ENCODE data around the gene RTRAF. TPM values are rescaled to one million over a fixed set of nuclear protein-coding genes. Genes with fewer than 3 reads are reported as not detected.
A peak's percentile ranks its signal among the peaks of the same experiment; 100 is the strongest.

Gene RTRAF
- total and polyA plus RNA-seq, 2 donors (not counting 3 experiments of a cell fraction or from before 2014, with no cell fraction given), result 64.0 to 237 TPM

DNA sequence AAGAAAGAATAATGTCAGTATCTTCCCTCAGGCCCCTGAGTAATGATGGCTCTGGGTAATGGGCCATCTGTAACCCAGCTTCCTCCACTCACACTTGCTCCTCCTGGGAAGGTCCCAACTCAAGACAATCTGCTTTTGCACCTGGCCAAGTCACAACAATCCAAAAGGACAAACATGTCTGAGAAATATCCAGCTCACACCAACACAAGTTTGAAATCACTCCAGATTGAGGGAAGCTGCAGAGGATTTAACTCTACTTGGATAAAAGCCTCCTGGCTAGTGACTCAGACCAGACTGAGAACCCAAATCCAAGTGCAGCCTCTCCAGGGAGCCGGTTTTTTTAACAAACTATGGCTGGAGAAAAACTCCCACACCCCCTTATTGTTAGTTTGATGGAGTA lies 34.2 kb downstream of the RTRAF start:
- H3K36me3 ChIP-seq (ENCODE audit: control insufficient read depth in 2 of 2, extremely low read depth in 1 of 2, insufficient read depth in 2 of 2, low read length in 2 of 2), result no peaks in the 10 kb centered on the region
- no peaks in the 10 kb centered on the region for H3K9me3 ChIP-seq (replicated peaks; ENCODE audit: control insufficient read depth, insufficient read depth, low read length)
- H3K9ac ChIP-seq (replicated peaks; ENCODE audit: extremely low read depth, insufficient read depth, low read length), result no peak overlapping the region
- H3K27ac ChIP-seq (ENCODE audit: insufficient read depth, low read depth, low read length), result peak overlapping the region; percentile 2
- FAIRE-seq (no peak), DNase-seq (ENCODE audit: low read depth, low spot score) (peak; percentile 31)
- no TSS peak for BruUV-seq (replicated peaks)
- TF ChIP-seq MYC (IDR thresholded peaks at IDR 0.05; ENCODE audit: low read depth, low read length) (no peak), JUN (IDR thresholded peaks at IDR 0.05; ENCODE audit: borderline replicate concordance, insufficient read depth, insufficient read length, low read depth) (no peak)
- POLR2A ChIA-PET, result no interaction called here
- H3K4me1 ChIP-seq (ENCODE audit: control insufficient read depth, extremely low read depth, insufficient read depth, low read length), result peaks cover 75% of the 10 kb centered on the region
- no peaks in the 10 kb centered on the region for H3K27me3 ChIP-seq (ENCODE audit: control insufficient read depth in 2 of 2, insufficient read depth in 2 of 2, low read length in 2 of 2)
- H3K4me3 ChIP-seq (replicated peaks in 1 of 3; ENCODE audit: insufficient read depth in 1 of 3, low read depth in 1 of 3, low read length in 3 of 3), result no peak overlapping the region
- no peaks in the 10 kb centered on the region for H3K79me2 ChIP-seq (ENCODE audit: control insufficient read depth, insufficient read depth, low read length)
- CTCF ChIA-PET, result no interaction called here
- no peak overlapping the region for H2AFZ ChIP-seq (ENCODE audit: low read depth, low read length)
- intact Hi-C loops (cut with micrococcal nuclease), result no loop called here
- H3K4me2 ChIP-seq (ENCODE audit: insufficient read depth, low read length), result no peak overlapping the region
- dilution Hi-C loops (cut with MboI; ENCODE audit: extremely low pct_ligation_motif_present, low sequenced_read_pairs), result no loop called here
- H3K9me1 ChIP-seq (replicated peaks; ENCODE audit: control insufficient read depth, extremely low read depth, insufficient read depth, low read length), result no peaks in the 10 kb centered on the region
- H4K20me1 ChIP-seq (replicated peaks; ENCODE audit: control insufficient read depth, extremely low read depth, insufficient read depth, low read length), result no peaks in the 10 kb centered on the region

DNA sequence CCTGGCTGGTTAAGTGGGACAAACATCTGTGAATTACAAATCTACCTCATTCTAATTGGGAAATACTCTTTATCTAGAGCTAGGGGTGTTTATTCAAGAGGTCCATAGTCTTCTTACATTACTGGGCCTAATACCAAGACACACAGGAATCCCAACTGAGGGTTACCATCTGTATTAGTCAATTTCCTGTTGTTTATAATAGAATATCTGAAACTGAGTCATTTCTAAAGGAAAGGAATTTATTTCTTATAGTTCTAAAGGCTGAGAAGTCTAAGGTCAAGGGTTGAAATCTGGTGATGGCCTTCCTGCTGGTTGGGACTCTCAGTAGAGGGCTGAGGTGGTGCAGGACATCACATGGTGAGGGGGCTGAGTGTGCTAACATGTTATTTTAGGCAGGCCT lies 36.0 kb downstream of the RTRAF start:
- peak overlapping the region; percentile 45 for H3K9ac ChIP-seq (replicated peaks; ENCODE audit: extremely low read depth, insufficient read depth, low read length)
- H3K9me1 ChIP-seq (replicated peaks; ENCODE audit: control insufficient read depth, extremely low read depth, insufficient read depth, low read length), result no peaks in the 10 kb centered on the region
- H3K9me3 ChIP-seq (replicated peaks; ENCODE audit: control insufficient read depth, insufficient read depth, low read length), result no peaks in the 10 kb centered on the region
- no TSS peak for BruUV-seq (replicated peaks)
- H3K27me3 ChIP-seq (ENCODE audit: control insufficient read depth in 2 of 2, insufficient read depth in 2 of 2, low read length in 2 of 2), result no peaks in the 10 kb centered on the region
- no peaks in the 10 kb centered on the region for H4K20me1 ChIP-seq (replicated peaks; ENCODE audit: control insufficient read depth, extremely low read depth, insufficient read depth, low read length)
- peaks cover 79% of the 10 kb centered on the region for H3K4me1 ChIP-seq (ENCODE audit: control insufficient read depth, extremely low read depth, insufficient read depth, low read length)
- H3K4me2 ChIP-seq (ENCODE audit: insufficient read depth, low read length), result peak overlapping the region; percentile 81
- FAIRE-seq, result peak; percentile 96
- dilution Hi-C loops (cut with MboI; ENCODE audit: extremely low pct_ligation_motif_present, low sequenced_read_pairs) (no loop called here), intact Hi-C loops (cut with micrococcal nuclease) (loop anchor here (2.0 kb wide), 1 partner anchor 23 kb away; no protein-coding TSS in a partner anchor)
- no peak overlapping the region for H3K4me3 ChIP-seq (replicated peaks in 1 of 3; ENCODE audit: insufficient read depth in 1 of 3, low read depth in 1 of 3, low read length in 3 of 3)
- peak overlapping the region; percentile 91 for H3K27ac ChIP-seq (ENCODE audit: insufficient read depth, low read depth, low read length)
- ChIA-PET POLR2A (no interaction called here), CTCF (interaction anchor here (0.7 to 1.8 kb wide), 4 partner anchors 10 to 46 kb away, joined by 4 to 13 read pairs (median 5); no protein-coding TSS in a partner anchor)
- TF ChIP-seq POLR2AphosphoS5 (IDR thresholded peaks at IDR 0.05; ENCODE audit: insufficient read depth, low read depth, low read length) (peak; percentile 60), POLR2A (IDR thresholded peaks at IDR 0.05; ENCODE audit: low read depth, low read length) (no peak), FOS (IDR thresholded peaks at IDR 0.05; ENCODE audit: borderline replicate concordance, insufficient read depth, low read length) (peak; percentile 94), MYC (IDR thresholded peaks at IDR 0.05; ENCODE audit: low read depth, low read length) (no peak), CTCF (IDR thresholded peaks at IDR 0.05; ENCODE audit: extremely low read depth in 1 of 2, insufficient read depth in 1 of 2, low read depth in 1 of 2, low read length in 2 of 2) (no peak), EZH2 (IDR thresholded peaks at IDR 0.05; ENCODE audit: borderline replicate concordance, low read depth, low read length, severe bottlenecking) (no peak), GATA2 (IDR thresholded peaks at IDR 0.05; ENCODE audit: insufficient read depth, insufficient read length, low read depth, low read length) (peak; percentile 84), JUN (IDR thresholded peaks at IDR 0.05; ENCODE audit: borderline replicate concordance, insufficient read depth, insufficient read length, low read depth) (peak; percentile 94)
- TF ChIP-seq, protein P1, sequence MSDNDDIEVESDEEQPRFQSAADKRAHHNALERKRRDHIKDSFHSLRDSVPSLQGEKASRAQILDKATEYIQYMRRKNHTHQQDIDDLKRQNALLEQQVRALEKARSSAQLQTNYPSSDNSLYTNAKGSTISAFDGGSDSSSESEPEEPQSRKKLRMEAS (IDR thresholded peaks at IDR 0.05; ENCODE audit: insufficient read depth, insufficient read length), result no peak
- no peak overlapping the region for H2AFZ ChIP-seq (ENCODE audit: low read depth, low read length)
- H3K79me2 ChIP-seq (ENCODE audit: control insufficient read depth, insufficient read depth, low read length), result no peaks in the 10 kb centered on the region
- no peaks in the 10 kb centered on the region for H3K36me3 ChIP-seq (ENCODE audit: control insufficient read depth in 2 of 2, extremely low read depth in 1 of 2, insufficient read depth in 2 of 2, low read length in 2 of 2)
- DNase-seq (ENCODE audit: low read depth, low spot score), result peak; percentile 96

Measured in endothelial cell of umbilical vein (primary cell).